ENCODE measurements around the gene ZNF622.

- TF ChIP-seq EZH2 (IDR thresholded peaks at IDR 0.05; ENCODE audit: low read length) (no peak), CTCF (optimal IDR thresholded peaks at IDR 0.05 in 1 of 3, IDR thresholded peaks at IDR 0.05 in 1 of 3, conservative IDR thresholded peaks at IDR 0.05 in 1 of 3; ENCODE audit: extremely low read depth in 1 of 3, insufficient read depth in 2 of 3, low read length in 3 of 3) (no peak)
These were observed 31.9 kb upstream of the ZNF622 start for GRCh38 chr5:16497546-16497945.

All from keratinocyte (primary cell).